Hematopoietic multipotent progenitor cell (in vitro differentiated cells): ENCODE measurements around the gene MYO15B. TPM values are rescaled to one million over a fixed set of nuclear protein-coding genes. Genes with fewer than 3 reads are reported as not detected.
A peak's percentile ranks its signal among the peaks of the same experiment; 100 is the strongest.

Experiments
- DNase-seq, 3 donors: peaks; one replicate each; pipeline ENCODE4 v3.0.0-alpha.2; 2011 to 2015; ENCODE audit warnings: low read depth in 2 of 3, low spot score in 2 of 3
- total RNA-seq: library from RNA; depleted of rRNA; stranded (reverse); fragments of >200 nt; gene quantifications from one replicate; pipeline ENCODE4 v1.2.3, GENCODE V29; 2012

Gene MYO15B
- total RNA-seq, 1 donor = 352 TPM

GRCh38 chr17:75596320-75597087 is 8.9 kb downstream of the MYO15B start:
- DNase-seq = no peak

DNA sequence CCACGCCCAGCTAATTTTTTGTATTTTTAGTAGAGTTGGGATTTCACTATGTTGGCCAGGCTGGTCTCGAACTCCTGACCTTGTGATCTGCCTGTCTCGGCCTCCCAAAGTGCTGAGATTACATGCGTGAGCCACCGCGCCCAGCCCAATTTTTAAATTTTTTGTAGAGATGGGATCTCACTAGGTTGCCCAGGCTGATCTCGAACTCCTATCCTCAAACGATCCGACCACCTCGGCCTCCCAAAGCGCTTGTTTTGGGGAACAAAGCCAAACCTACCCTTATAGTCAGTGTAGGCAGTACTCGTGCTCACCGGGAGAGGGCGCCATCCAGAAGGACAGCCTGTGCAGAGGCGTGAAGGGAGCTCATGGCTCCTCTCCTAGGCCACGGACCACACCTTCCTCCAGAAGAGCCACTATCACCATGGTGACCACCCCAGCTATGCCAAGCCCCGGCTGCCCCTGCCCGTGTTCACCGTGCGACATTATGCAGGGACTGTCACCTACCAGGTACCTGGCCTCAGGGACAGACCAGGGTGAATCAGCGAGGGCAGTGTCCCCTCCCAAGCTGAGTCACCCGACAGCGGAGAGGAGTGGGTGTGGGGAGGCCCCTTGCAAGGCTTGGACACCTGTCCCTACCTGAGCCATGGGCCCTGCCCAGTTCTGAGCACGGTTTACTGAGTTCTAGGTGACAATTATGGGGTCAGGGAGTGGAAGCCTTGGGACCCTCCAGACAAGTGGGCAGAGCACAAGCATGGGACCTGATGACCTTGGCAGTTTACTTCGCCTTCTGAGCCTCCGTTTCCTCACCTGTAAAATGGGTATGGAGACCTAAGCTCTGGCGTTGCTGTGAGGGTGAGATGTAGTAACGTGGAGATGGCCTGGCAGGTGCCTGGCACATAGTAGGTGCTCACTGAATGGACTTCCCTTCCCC is 13.7 kb downstream of the MYO15B start:
- peak in 2 of 3 donors; percentile 62 to 80 for DNase-seq

- no peak for DNase-seq
Observed at GRCh38 chr17:75602644-75603043, 15.0 kb downstream of the MYO15B start.

GRCh38 chr17:75603123-75603522 is 15.5 kb downstream of the MYO15B start:
- no peak for DNase-seq

DNA sequence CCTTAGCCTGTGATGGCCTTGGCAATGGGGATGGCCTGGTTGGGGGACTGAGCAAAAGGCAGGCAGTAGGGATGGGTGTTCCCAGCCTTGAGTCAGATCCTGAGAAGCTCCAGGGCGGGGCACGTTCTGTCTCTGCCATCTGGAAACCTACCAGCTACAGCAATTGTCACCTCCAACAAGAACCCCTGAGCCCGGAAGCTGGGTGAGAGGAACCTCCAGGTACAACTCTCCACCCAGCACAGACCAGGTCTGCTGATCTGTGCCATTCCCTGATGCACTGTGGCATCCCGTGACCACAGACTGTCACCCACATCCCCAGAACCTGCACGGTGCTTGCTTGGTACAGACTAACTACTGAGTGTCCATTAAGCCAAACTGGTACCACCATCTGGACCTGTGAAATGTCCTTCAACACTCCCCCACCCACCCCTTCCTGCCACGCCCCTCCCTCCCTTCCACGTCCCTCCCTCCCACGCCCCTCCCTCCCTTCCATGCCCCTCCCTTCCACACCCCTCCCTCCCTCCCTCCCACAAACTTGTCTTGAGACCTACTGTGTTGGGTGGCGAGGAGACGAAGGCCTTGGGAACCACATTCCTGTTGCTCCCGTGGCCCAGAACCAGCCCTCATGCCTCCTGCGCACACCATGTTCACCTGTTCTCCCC is 16.6 kb downstream of the MYO15B start:
- DNase-seq = no peak

DNA sequence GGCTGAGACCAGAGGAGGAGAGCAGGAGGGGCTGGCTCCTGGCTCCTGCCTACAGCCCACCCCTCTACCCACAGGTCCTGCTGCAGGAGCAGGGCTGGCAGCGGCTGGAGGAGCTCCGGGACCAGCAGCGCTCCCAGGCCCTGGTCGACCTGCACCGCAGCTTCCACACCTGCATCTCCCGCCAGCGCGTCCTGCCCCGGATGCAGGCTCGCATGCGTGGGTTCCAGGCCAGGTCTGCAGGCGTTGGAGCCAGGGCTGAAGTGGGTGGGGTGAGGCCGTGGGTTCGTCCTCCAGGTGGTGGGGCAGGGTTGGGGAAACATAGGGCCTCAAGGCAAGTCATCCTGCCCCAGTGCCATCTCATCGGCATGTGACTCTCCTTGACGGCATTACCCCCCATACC is 18.2 kb downstream of the MYO15B start:
- DNase-seq = no peak

GRCh38 chr17:75607086-75607485 is 19.5 kb downstream of the MYO15B start:
- DNase-seq = no peak

- DNase-seq = no peak
Observed at GRCh38 chr17:75610103-75610984, 22.7 kb downstream of the MYO15B start.

DNA sequence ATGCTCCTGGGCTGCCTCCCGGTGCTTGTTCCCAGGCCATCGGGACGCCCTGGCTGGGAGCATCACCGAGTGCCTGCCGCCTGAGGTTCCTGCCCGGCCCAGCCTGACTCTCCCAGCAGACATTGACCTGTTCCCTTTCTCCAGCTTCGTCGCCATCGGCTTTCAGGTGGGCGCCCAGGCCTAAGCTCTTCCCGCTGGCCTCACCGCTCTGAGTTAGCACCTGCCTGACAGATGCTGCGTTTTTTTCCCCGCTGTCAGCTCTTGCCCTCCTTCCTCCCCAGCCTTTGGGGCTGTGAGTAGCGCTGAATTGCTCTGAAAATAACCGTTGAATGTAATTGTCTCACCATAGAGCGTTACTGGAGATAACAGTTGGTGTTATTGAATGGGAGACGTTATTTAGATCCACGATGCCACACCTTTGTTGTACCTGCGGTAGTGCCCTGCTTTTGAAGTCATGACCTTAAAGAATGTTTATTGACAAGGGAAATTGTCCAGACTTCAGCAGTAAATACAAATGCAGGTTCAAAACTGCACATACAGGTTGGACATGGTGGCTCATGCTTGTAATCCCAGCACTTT is 24.3 kb downstream of the MYO15B start:
- no peak for DNase-seq

- no peak for DNase-seq
Observed at GRCh38 chr17:75612906-75613626, 25.5 kb downstream of the MYO15B start.

GRCh38 chr17:75614006-75614405 is 26.4 kb downstream of the MYO15B start:
- no peak for DNase-seq

GRCh38 chr17:75614556-75615270 is 27.1 kb downstream of the MYO15B start:
- no peak for DNase-seq

DNA sequence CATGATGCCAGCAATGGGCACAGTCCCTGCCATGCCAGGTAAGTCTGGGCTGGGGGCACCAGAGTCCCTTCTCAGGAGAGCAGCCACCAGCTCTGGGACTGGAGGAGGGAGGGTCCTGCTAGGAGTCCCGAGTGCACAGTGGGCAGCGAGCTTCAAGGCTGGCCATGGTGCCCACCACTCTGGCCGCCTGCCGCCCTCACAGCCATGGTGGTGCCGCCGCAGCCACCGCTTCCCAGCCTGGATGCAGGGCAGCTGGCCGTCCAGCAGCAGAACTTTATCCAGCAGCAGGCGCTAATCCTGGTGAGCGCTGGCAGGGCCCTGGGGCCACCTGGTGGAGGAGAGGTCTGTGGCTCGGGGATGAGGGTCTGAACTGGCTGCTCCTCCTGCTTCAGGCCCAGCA is 27.7 kb downstream of the MYO15B start:
- no peak for DNase-seq

GRCh38 chr17:75616521-75617122 is 29.0 kb downstream of the MYO15B start:
- no peak for DNase-seq

DNA sequence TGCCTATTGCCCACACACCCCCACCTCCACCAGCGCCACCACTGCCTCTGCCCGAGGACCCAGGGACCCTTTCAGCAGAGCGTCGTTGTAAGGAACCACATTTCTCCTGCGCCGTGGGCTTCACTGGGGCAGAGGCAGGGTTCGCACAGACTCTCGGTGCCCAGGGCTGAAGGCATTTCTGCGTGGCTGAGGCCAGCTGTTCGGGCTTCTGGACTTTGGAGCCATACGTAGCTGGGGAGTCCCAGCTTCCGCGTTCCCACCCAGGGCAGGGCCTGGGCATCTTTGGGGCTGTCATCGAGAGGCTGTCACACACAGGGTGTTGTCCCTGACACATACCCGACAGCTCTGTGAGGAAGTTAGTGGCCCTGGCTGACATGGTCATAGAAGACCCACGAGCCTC is 29.6 kb downstream of the MYO15B start:
- no peak for DNase-seq

- no peak for DNase-seq
Observed at GRCh38 chr17:75617675-75618074, 30.1 kb downstream of the MYO15B start.

DNA sequence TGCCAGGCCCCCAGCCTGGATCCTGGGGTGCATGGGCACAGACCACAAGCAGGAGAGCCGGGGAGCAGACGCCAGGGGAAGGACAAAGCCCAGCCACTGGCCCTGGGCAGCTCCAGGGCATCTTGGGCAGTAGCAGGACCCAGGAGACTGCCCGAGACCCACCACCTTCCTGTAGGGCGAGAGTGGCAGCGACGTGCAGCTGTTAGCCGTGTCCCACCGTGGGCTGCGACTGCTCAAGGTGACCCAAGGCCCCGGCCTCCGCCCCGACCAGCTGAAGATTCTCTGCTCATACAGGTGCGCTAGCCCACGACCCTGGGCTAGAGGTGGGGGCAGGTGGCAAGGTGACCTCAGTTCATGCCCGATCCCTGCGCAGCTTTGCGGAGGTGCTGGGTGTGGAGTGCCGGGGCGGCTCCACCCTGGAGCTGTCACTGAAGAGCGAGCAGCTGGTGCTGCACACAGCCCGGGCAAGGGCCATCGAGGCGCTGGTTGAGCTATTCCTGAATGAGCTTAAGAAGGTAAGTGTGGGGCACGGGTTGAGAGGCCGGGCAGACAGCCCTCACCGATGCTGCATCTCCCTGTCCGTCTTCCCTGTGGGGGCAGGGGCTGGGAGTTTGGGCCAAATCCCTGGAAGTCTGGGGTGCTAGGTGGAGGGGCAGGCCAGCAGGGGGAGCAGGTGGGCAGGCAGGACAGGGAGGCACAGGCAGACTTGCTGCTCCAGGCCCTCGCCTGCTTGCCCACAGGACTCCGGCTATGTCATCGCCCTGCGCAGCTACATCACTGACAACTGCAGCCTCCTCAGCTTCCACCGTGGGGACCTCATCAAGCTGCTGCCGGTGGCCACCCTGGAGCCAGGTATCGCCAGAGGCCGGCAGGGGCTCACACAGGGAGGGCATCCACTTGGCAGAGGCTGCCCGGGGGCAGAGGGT is 32.2 kb downstream of the MYO15B start:
- DNase-seq = peak in 1 of 3 donors; percentile 19
